Activated T-cell treated with anti-CD3 and anti-CD28 coated beads, Interleukin-2, amount 50 U/mL, for 72 hours (primary cell): Measurements from ENCODE around the gene ATXN7. TPM values are rescaled to one million over a fixed set of nuclear protein-coding genes. Genes with fewer than 3 reads are reported as not detected.

Source experiments
- ATAC-seq, 2 donors: fragments of 150-1000 bp; cut with Tn5 transposase; replicated peaks in 1 of 2; 2 replicates each; pipeline ENCODE4 v1.10.0; 2021; ENCODE audit warnings: moderate library complexity in 2 of 2, mild to moderate bottlenecking in 1 of 2
- DNase-seq, 2 donors: peaks; one replicate each; pipeline ENCODE4 v3.0.0; 2021 to 2022; ENCODE audit warnings: mixed read lengths in 1 of 2
- H3K27ac Mint-ChIP-seq: one replicate; pipeline ENCODE4 v1.8.0; 2022; ENCODE audit warnings: mild to moderate bottlenecking, moderate library complexity, mixed read lengths
- H3K27me3 Mint-ChIP-seq: one replicate; pipeline ENCODE4 v1.8.0; 2022; ENCODE audit warnings: low read depth, mixed read lengths
- H3K36me3 Mint-ChIP-seq, 2 donors: one replicate each; pipeline ENCODE4 v1.8.0; 2022; ENCODE audit warnings: mixed read lengths in 2 of 2, mild to moderate bottlenecking in 1 of 2; ENCODE audit not compliant: insufficient read depth in 2 of 2
- H3K4me1 Mint-ChIP-seq: one replicate; pipeline ENCODE4 v1.8.0; 2022; ENCODE audit warnings: low read depth, mixed read lengths
- H3K4me3 Mint-ChIP-seq, 2 donors: one replicate each; pipeline ENCODE4 v1.8.0; 2022; ENCODE audit warnings: mild to moderate bottlenecking in 2 of 2, mixed read lengths in 2 of 2, moderate library complexity in 2 of 2
- H3K9me3 Mint-ChIP-seq, 2 donors: one replicate each; pipeline ENCODE4 v1.8.0; 2022; ENCODE audit warnings: mixed read lengths in 2 of 2
- total RNA-seq, 2 donors: library from RNA; stranded (reverse); gene quantifications; one replicate each; pipeline ENCODE4 v1.2.3, GENCODE V29; 2022

Gene ATXN7
- total RNA-seq, 2 donors from 2014 or later, result 49.9 to 51.3 TPM

- Mint-ChIP-seq H3K36me3 (peaks cover 2 to 15% of the 10 kb centered on the region in 2 donors), H3K4me1 (peaks cover 96% of the 10 kb centered on the region), H3K9me3 (no peaks in the 10 kb centered on the region), H3K4me3 (peak overlapping the region; percentile 93 to 98), H3K27me3 (no peaks in the 10 kb centered on the region), H3K27ac (peak overlapping the region; percentile 96)
- peak; percentile 41 to 72 for ATAC-seq
- DNase-seq, result peak in 1 of 2 donors; percentile 27
These were observed 106.2 kb downstream of the ATXN7 start for GRCh38 chr3:63969876-63970275.

GRCh38 chr3:63970631-63971475 is 107.2 kb downstream of the ATXN7 start:
- H3K27ac Mint-ChIP-seq, result peak overlapping the region; percentile 96
- no peaks in the 10 kb centered on the region for H3K9me3 Mint-ChIP-seq
- DNase-seq (no peak), ATAC-seq (no peak)
- H3K36me3 Mint-ChIP-seq, result peaks cover 2 to 15% of the 10 kb centered on the region in 2 donors
- no peaks in the 10 kb centered on the region for H3K27me3 Mint-ChIP-seq
- H3K4me3 Mint-ChIP-seq, result peak overlapping the region; percentile 93 to 98
- H3K4me1 Mint-ChIP-seq, result peaks cover 96% of the 10 kb centered on the region

- ATAC-seq (peak in 1 of 2 donors; percentile 18), DNase-seq (no peak)
- Mint-ChIP-seq H3K4me3 (peak overlapping the region; percentile 33 to 84), H3K27ac (peak overlapping the region; percentile 93), H3K27me3 (no peaks in the 10 kb centered on the region), H3K9me3 (no peaks in the 10 kb centered on the region), H3K36me3 (peaks cover 2 to 15% of the 10 kb centered on the region in 2 donors), H3K4me1 (peaks cover 96% of the 10 kb centered on the region)
These were observed 108.5 kb downstream of the ATXN7 start for GRCh38 chr3:63972196-63972595.

GRCh38 chr3:63972987-63973386 is 109.3 kb downstream of the ATXN7 start:
- Mint-ChIP-seq H3K27me3 (no peaks in the 10 kb centered on the region), H3K27ac (peak overlapping the region; percentile 93), H3K36me3 (peaks cover 2 to 15% of the 10 kb centered on the region in 2 donors), H3K4me3 (peak overlapping the region in 1 of 2 donors; percentile 84), H3K4me1 (peaks cover 96% of the 10 kb centered on the region), H3K9me3 (no peaks in the 10 kb centered on the region)
- DNase-seq (no peak), ATAC-seq (no peak)

- DNase-seq (no peak), ATAC-seq (no peak)
- H3K9me3 Mint-ChIP-seq, result no peaks in the 10 kb centered on the region
- peak overlapping the region; percentile 93 for H3K27ac Mint-ChIP-seq
- peaks cover 2 to 12% of the 10 kb centered on the region in 2 donors for H3K36me3 Mint-ChIP-seq
- peak overlapping the region in 1 of 2 donors; percentile 84 for H3K4me3 Mint-ChIP-seq
- H3K4me1 Mint-ChIP-seq, result peaks cover 96% of the 10 kb centered on the region
- H3K27me3 Mint-ChIP-seq, result no peaks in the 10 kb centered on the region
These were observed 109.7 kb downstream of the ATXN7 start for GRCh38 chr3:63973406-63973805.

GRCh38 chr3:63974451-63974850 is 110.8 kb downstream of the ATXN7 start:
- ATAC-seq, result no peak
- DNase-seq, result no peak
- peaks cover 2 to 10% of the 10 kb centered on the region in 2 donors for H3K36me3 Mint-ChIP-seq
- H3K4me1 Mint-ChIP-seq, result peaks cover 96% of the 10 kb centered on the region
- H3K4me3 Mint-ChIP-seq, result peak overlapping the region in 1 of 2 donors; percentile 10
- H3K27ac Mint-ChIP-seq, result peak overlapping the region; percentile 85
- no peaks in the 10 kb centered on the region for H3K9me3 Mint-ChIP-seq
- no peaks in the 10 kb centered on the region for H3K27me3 Mint-ChIP-seq

- no peak for DNase-seq
- no peaks in the 10 kb centered on the region for H3K27me3 Mint-ChIP-seq
- H3K4me1 Mint-ChIP-seq, result peaks cover 96% of the 10 kb centered on the region
- peaks cover 7 to 19% of the 10 kb centered on the region in 2 donors for H3K36me3 Mint-ChIP-seq
- no peak for ATAC-seq
- peak overlapping the region; percentile 53 for H3K27ac Mint-ChIP-seq
- no peaks in the 10 kb centered on the region for H3K9me3 Mint-ChIP-seq
- peak overlapping the region in 1 of 2 donors; percentile 1 for H3K4me3 Mint-ChIP-seq
These were observed 112.1 kb downstream of the ATXN7 start for GRCh38 chr3:63975723-63976122.

GRCh38 chr3:63976161-63976871 is 112.6 kb downstream of the ATXN7 start:
- Mint-ChIP-seq H3K27ac (peak overlapping the region; percentile 53), H3K4me3 (peak overlapping the region; percentile 16 to 96), H3K27me3 (no peaks in the 10 kb centered on the region), H3K36me3 (peaks cover 7 to 22% of the 10 kb centered on the region in 2 donors), H3K9me3 (no peaks in the 10 kb centered on the region), H3K4me1 (peaks cover 96% of the 10 kb centered on the region)
- ATAC-seq, result no peak
- no peak for DNase-seq

- Mint-ChIP-seq H3K4me3 (peak overlapping the region; percentile 16 to 96), H3K4me1 (peaks cover 93% of the 10 kb centered on the region)
These were observed 113.2 kb downstream of the ATXN7 start for GRCh38 chr3:63976872-63977200.

GRCh38 chr3:63977893-63978292 is 114.2 kb downstream of the ATXN7 start:
- DNase-seq (no peak), ATAC-seq (peak; percentile 62 to 63)
- peaks cover 10 to 25% of the 10 kb centered on the region in 2 donors for H3K36me3 Mint-ChIP-seq
- peak overlapping the region; percentile 81 to 96 for H3K4me3 Mint-ChIP-seq
- H3K27me3 Mint-ChIP-seq, result no peaks in the 10 kb centered on the region
- peaks cover 93% of the 10 kb centered on the region for H3K4me1 Mint-ChIP-seq
- H3K9me3 Mint-ChIP-seq, result no peaks in the 10 kb centered on the region
- peak overlapping the region; percentile 97 for H3K27ac Mint-ChIP-seq

More at GRCh38 chr3:63976872-63977200, 113.2 kb downstream of the ATXN7 start:
- H3K27me3 Mint-ChIP-seq, result no peaks in the 10 kb centered on the region
- H3K9me3 Mint-ChIP-seq, result no peaks in the 10 kb centered on the region
- DNase-seq, result no peak
- peak overlapping the region; percentile 53 for H3K27ac Mint-ChIP-seq
- peaks cover 7 to 22% of the 10 kb centered on the region in 2 donors for H3K36me3 Mint-ChIP-seq
- no peak for ATAC-seq

- peak; percentile 31 to 33 for ATAC-seq
- Mint-ChIP-seq H3K27me3 (no peaks in the 10 kb centered on the region), H3K4me3 (peak overlapping the region; percentile 81 to 96), H3K36me3 (peaks cover 9 to 25% of the 10 kb centered on the region in 2 donors), H3K27ac (peak overlapping the region; percentile 97), H3K4me1 (peaks cover 82% of the 10 kb centered on the region), H3K9me3 (no peaks in the 10 kb centered on the region)
- DNase-seq, result no peak
These were observed 115.6 kb downstream of the ATXN7 start for GRCh38 chr3:63979093-63979885.

- H3K27me3 Mint-ChIP-seq, result no peaks in the 10 kb centered on the region
- ATAC-seq (peak; percentile 28 to 38), DNase-seq (no peak)
- peak overlapping the region; percentile 97 for H3K27ac Mint-ChIP-seq
- no peaks in the 10 kb centered on the region for H3K9me3 Mint-ChIP-seq
- H3K4me3 Mint-ChIP-seq, result peak overlapping the region; percentile 81 to 96
- H3K4me1 Mint-ChIP-seq, result peaks cover 79% of the 10 kb centered on the region
- H3K36me3 Mint-ChIP-seq, result peaks cover 12 to 31% of the 10 kb centered on the region in 2 donors
These were observed 116.4 kb downstream of the ATXN7 start for GRCh38 chr3:63980019-63980418.
